Cerebellar nuclear complex (tissue), 1 donor: ENCODE results near the gene HOXD9.

ENCODE experiments used
- DNase-seq, 2 experiments: peaks; one replicate each; lab custom pipeline; 2025; lab: John Stamatoyannopoulos, UW

Gene HOXD9

GRCh38 chr2:176152350-176153181 lies 30.0 kb downstream of the HOXD9 start:
- DNase-seq, result no peak

- no peak for DNase-seq
These were observed 32.2 kb downstream of the HOXD9 start for GRCh38 chr2:176154576-176155252.

- no peak for DNase-seq
These were observed 33.0 kb downstream of the HOXD9 start for GRCh38 chr2:176155356-176156044.

- DNase-seq, result no peak
These were observed 33.8 kb downstream of the HOXD9 start for GRCh38 chr2:176156301-176156806.

DNA sequence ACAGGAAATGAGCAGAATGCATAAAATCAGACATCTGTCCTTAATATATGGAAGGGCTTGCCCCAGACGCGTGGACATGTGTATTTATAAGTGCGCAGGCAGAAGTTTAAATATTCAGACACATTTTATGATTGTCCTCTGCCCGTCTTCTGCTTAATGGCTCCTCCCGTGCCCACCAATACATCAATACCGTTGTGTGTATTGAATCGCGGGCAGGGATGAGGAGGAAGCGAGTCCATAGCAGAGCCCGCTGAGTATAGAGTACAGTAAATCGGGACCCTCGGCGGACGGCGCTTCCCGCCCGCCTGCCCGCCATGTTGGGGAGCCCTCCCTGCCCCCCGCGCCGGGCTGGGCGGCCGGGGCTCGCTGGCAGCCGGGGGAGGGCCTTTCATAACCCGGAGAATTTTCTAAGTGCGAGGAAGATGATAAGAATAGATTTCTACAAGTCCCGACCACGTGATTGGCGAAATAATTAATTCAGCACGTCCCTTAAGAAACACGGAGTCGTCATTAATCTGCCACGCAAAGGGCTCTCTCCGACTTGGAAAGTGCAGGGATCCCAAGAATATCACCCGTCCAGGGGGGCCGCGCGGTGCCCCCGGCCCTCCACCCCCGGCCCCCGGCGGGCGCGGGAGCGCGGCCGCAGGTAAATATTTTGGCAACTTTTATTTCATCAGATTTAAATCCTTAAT lies 34.4 kb downstream of the HOXD9 start, which contains the start of gene HOXD3:
TSS of gene HOXD3 (plus strand) at position 501 of the 692 bp plus-strand sequence. CDS start 11,808 bp downstream, outside the sequence.
- DNase-seq, result no peak

GRCh38 chr2:176157499-176158185 lies 35.1 kb downstream of the HOXD9 start:
- DNase-seq, result no peak

GRCh38 chr2:176158186-176158591 lies 35.7 kb downstream of the HOXD9 start:
- no peak for DNase-seq

GRCh38 chr2:176158855-176159662 lies 36.5 kb downstream of the HOXD9 start:
- no peak for DNase-seq

DNA sequence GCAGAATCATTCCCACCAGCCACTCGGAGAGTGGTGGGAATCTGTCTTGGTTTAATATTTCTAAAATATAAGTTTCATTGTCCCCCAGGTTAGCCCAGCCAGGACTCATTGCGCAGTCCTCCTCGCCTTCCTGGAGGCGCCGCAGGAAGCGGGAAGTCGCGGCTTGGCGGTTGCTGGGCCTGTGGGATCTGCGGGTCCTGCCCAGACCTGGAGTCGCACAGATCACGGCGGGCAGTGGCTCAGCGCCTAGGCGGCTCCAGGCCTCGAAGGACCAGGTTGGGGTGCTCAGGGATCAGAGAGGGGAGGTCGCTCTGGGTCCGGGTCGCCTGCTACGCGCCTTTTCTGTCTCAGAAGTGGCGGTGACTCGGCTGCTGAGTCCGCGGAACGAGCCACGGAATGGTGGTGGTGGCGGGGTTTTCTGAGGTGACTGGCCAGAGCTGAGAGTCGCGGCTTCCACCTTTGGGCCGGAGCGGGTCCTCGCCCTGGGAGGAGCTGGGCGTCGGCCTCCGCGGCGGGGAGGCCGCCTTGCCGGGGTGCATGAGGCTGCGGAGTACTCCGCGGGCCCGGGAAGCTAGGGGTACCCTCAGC lies 37.2 kb downstream of the HOXD9 start:
- DNase-seq, result no peak

- DNase-seq, result no peak
These were observed 37.9 kb downstream of the HOXD9 start for GRCh38 chr2:176160251-176160985.

GRCh38 chr2:176160986-176161824 lies 38.7 kb downstream of the HOXD9 start:
- DNase-seq, result no peak

- DNase-seq, result no peak
These were observed 39.5 kb downstream of the HOXD9 start for GRCh38 chr2:176161825-176162626.

DNA sequence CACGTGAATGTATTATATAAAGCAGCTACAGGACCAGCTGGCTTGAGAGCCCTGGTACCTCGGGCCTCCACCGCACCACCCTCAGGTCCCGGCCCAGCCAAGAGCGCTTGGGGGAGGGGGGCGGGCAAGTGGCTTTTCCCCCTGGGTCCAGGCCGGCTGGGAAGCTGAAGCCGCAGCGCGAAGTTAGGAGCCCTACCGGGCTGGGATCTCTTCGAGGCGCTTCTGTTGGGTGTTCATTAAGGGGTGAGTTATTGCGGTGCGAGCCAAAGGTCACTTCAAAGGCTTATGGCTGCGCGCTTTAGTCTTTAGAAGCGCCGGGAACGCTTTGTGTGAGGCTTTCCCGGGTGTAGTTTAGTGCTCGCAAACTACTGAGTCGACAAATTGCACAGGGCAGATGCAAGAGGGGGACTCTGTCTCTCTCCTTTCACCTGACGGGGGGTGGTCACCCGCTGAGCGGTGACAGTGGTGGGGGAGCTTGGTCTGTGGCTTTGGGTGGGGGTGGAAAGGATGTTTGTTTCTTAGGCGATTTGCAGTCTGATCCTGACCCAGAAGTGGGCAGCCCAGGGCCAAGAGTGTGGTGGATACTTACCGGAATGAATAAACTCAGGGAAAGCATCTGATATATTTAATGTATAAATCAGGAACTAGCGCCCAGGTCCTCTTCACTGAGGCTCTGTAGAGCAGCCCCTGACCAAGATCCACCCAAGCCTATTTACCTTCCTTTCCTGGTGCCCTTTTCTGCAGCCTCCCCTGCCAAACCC lies 40.6 kb downstream of the HOXD9 start:
- DNase-seq, result no peak

- DNase-seq, result no peak
These were observed 41.1 kb downstream of the HOXD9 start for GRCh38 chr2:176163672-176164056.

DNA sequence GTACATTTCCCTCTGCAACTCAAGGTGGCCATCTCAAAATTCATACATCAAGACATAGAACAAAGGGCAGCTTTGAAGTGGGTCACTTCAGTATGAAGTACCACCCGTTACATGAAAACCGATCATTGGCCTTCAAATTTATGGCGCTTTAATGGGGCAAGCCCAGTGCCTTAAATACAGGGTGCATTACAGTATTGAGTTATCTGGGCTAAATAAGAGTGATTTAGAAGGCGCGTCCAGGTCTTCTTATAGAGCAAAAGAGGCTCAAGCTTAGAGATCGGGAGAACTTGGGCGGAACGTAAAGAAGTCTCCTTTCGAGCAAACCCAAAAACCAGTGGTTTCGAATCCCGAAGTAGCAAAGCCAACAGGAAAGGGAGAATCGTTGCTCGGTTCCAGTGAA lies 41.7 kb downstream of the HOXD9 start:
- no peak for DNase-seq

DNA sequence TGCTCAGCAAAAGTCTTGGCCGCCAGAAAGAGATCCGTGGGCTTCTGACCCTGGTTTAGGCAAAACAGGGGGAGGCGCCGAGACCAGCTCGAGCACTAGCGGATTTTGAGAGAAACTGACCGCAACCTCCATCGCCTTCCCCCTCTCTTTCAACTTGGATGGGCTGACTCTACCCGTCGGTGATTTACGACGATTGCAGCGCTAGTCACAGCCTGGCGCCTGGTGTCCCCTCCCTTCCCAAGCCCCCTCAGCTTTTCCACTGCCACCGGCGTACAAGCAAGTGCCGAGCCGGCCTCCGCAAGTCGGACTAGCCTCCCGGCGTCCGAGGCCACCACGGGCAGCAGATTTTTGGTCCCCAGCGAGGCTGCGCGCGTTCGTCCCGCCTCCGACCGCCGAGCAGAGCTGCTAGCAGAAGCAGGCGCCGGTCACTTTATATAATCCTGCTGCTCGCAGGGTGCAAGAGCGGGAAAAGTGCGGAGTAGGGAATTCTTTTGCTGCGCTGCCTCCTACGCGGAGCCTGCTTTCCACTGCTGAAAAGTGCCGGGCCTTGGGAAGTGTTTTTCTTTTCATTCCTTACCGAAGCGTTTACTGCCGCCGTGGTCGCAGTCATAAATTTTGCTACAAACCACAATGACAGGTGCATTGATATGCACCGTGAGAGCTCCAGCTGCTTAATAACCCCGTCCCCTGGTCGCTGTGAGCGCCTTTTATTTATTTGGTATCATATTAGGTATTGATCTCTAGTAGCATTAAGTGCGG lies 42.3 kb downstream of the HOXD9 start:
- no peak for DNase-seq
